ENCODE results near the gene ACTR3C. TPM values are rescaled to one million over a fixed set of nuclear protein-coding genes. Genes with fewer than 3 reads are reported as not detected.
A peak's percentile ranks its signal among the peaks of the same experiment; 100 is the strongest.

The ACTR3C gene
- total and polyA plus RNA-seq, 9 donors: 1.6 to 11.3 (median 5.7) TPM

GRCh38 chr7:150324373-150324961 lies 1.1 kb upstream of the ACTR3C start:
- TF ChIP-seq EP300 (IDR thresholded peaks at IDR 0.05) (no peak), POLR2A (IDR thresholded peaks at IDR 0.05) (no peak), CTCF (IDR thresholded peaks at IDR 0.05) (no peak)
- Histone ChIP-seq H3K9me3 (no peaks in the 10 kb centered on the region), H3K27me3 (no peaks in the 10 kb centered on the region), H3K36me3 (no peaks in the 10 kb centered on the region), H3K4me1 (ENCODE audit: insufficient read depth) (peaks cover 10% of the 10 kb centered on the region), H3K27ac (peak overlapping the region; percentile 36 to 90), H3K4me3 (peak overlapping the region; percentile 74)
- WGBS, 3 donors: 28 to 40% (median 34%) methylated on average over 12 of the region's 12 CpGs
- intact Hi-C loops (cut with DNase I): no loop called here
- DNase-seq: peak in 3 of 5 donors; percentile 42 to 44 (median 42)

GRCh38 chr7:150323682-150324372 lies 482 bp upstream of the ACTR3C start:
- peak in 1 of 5 donors; percentile 25 for DNase-seq
- intact Hi-C loops (cut with DNase I): no loop called here
- TF ChIP-seq EP300 (IDR thresholded peaks at IDR 0.05): no peak
- no peak for TF ChIP-seq POLR2A (IDR thresholded peaks at IDR 0.05)
- no peak for TF ChIP-seq CTCF (IDR thresholded peaks at IDR 0.05)
- 13% methylated on average over 16 of the region's 16 CpGs for WGBS, 3 donors
- Histone ChIP-seq H3K36me3 (no peaks in the 10 kb centered on the region), H3K4me1 (ENCODE audit: insufficient read depth) (peaks cover 10% of the 10 kb centered on the region), H3K27me3 (no peaks in the 10 kb centered on the region), H3K4me3 (peak overlapping the region; percentile 74), H3K27ac (peak overlapping the region; percentile 90 to 92), H3K9me3 (no peaks in the 10 kb centered on the region)

- peak overlapping the region; percentile 74 for H3K4me3 ChIP-seq
- intact Hi-C loops (cut with DNase I): no loop called here
- H3K4me1 ChIP-seq (ENCODE audit: insufficient read depth): peaks cover 10% of the 10 kb centered on the region
- 64 to 79% (median 78%) methylated on average over 4 of the region's 4 CpGs for WGBS, 3 donors
- no peak for DNase-seq
- no peaks in the 10 kb centered on the region for H3K9me3 ChIP-seq
- peak overlapping the region in 1 of 2 donors; percentile 90 for H3K27ac ChIP-seq
- no peaks in the 10 kb centered on the region for H3K27me3 ChIP-seq
- H3K36me3 ChIP-seq: no peaks in the 10 kb centered on the region
- TF ChIP-seq CTCF (IDR thresholded peaks at IDR 0.05): no peak
Observed at GRCh38 chr7:150322114-150322832, 1.1 kb downstream of the ACTR3C start.

- Histone ChIP-seq H3K27ac (no peak overlapping the region), H3K4me3 (no peak overlapping the region), H3K9me3 (no peaks in the 10 kb centered on the region), H3K4me1 (ENCODE audit: insufficient read depth) (peaks cover 10% of the 10 kb centered on the region), H3K36me3 (no peaks in the 10 kb centered on the region), H3K27me3 (no peaks in the 10 kb centered on the region)
- WGBS, 3 donors: 91 to 95% (median 93%) methylated on average over 3 of the region's 3 CpGs
- no peak for DNase-seq
- intact Hi-C loops (cut with DNase I): no loop called here
- no peak for TF ChIP-seq CTCF (IDR thresholded peaks at IDR 0.05)
Observed at GRCh38 chr7:150321788-150322113, 1.6 kb downstream of the ACTR3C start.
